Common myeloid progenitor, CD34-positive (primary cell): ENCODE data around the gene BTBD17.
A peak's percentile ranks its signal among the peaks of the same experiment; 100 is the strongest.

Experiments
- CTCF ChIA-PET: fragments of 350-600 bp; sonication (Branson Sonifier 250); formaldehyde crosslinking; loops from one replicate; lab custom pipeline; 2021; ENCODE audit warnings: antibody characterized with exemption; lab: Charles Lee
- POLR2A ChIA-PET: fragments of 350-600 bp; sonication (Branson Sonifier 250); formaldehyde crosslinking; loops from one replicate; lab custom pipeline; 2021; ENCODE audit warnings: antibody characterized with exemption; lab: Charles Lee
- DNase-seq, 3 donors: peaks; one replicate each; pipeline versions ENCODE4 v3.0.0 to v3.0.0-alpha.2; 2013
- H3K27ac ChIP-seq, 2 experiments: 1 replicate in 1 of 2; 2 replicates in 1 of 2; pipeline ENCODE4 v1.7.0; 2013; ENCODE audit warnings: inconsistent platforms in 2 of 2, low read length in 2 of 2, mild to moderate bottlenecking in 2 of 2, low read depth in 1 of 2, moderate library complexity in 1 of 2; ENCODE audit not compliant: severe bottlenecking in 2 of 2, insufficient read depth in 1 of 2, poor library complexity in 1 of 2
- H3K27me3 ChIP-seq, 5 experiments: replicated peaks in 2 of 5; 1 replicate in 3 of 5; 2 replicates in 2 of 5; pipeline versions ENCODE4 v1.6.1 to v1.7.0; 2013; ENCODE audit warnings: low read length in 4 of 5, mild to moderate bottlenecking in 2 of 5, moderate library complexity in 2 of 5, inconsistent platforms in 1 of 5; ENCODE audit not compliant: insufficient read depth in 5 of 5, control insufficient read depth in 4 of 5
- H3K36me3 ChIP-seq, 4 experiments: 1 replicate in 2 of 4; 2 replicates in 2 of 4; pipeline versions ENCODE4 v1.6.1 to v1.7.0; 2013; ENCODE audit warnings: low read length in 3 of 4, control low read depth in 1 of 4, mild to moderate bottlenecking in 1 of 4; ENCODE audit not compliant: control insufficient read depth in 4 of 4, insufficient read depth in 4 of 4
- H3K4me1 ChIP-seq, 4 experiments: 1 replicate in 3 of 4; 2 replicates in 1 of 4; pipeline versions ENCODE4 v1.6.1 to v1.7.1; 2013; ENCODE audit warnings: low read length in 3 of 4, mild to moderate bottlenecking in 3 of 4, control low read depth in 1 of 4, inconsistent platforms in 1 of 4, moderate library complexity in 1 of 4; ENCODE audit not compliant: control insufficient read depth in 4 of 4, insufficient read depth in 4 of 4; ENCODE audit errors: control extremely low read depth in 1 of 4
- H3K4me3 ChIP-seq, 7 experiments: 1 replicate in 4 of 7; 2 replicates in 3 of 7; pipeline versions ENCODE4 v1.5.1 to v1.7.0; 2013; ENCODE audit warnings: mild to moderate bottlenecking in 7 of 7, low read length in 6 of 7, moderate library complexity in 6 of 7, inconsistent platforms in 2 of 7, low read depth in 2 of 7, control low read depth in 1 of 7; ENCODE audit not compliant: insufficient read depth in 4 of 7, control insufficient read depth in 1 of 7; ENCODE audit errors: extremely low read depth in 1 of 7
- H3K9me3 ChIP-seq, 5 experiments: 1 replicate in 4 of 5; 2 replicates in 1 of 5; pipeline versions ENCODE4 v1.6.1 to v1.7.1; 2013; ENCODE audit warnings: low read length in 4 of 5, mild to moderate bottlenecking in 2 of 5, inconsistent platforms in 1 of 5, low read depth in 1 of 5, moderate library complexity in 1 of 5; ENCODE audit not compliant: control insufficient read depth in 4 of 5, insufficient read depth in 2 of 5; ENCODE audit errors: control extremely low read depth in 1 of 5
- WGBS: methylation state at CpG from one replicate; pipeline ENCODE4 v1.1.5; 2013; ENCODE audit not compliant: insufficient coverage; 5-methylcytosine and 5-hydroxymethylcytosine counted together

BTBD17 gene

GRCh38 chr17:74380086-74380958 is 18.7 kb upstream of the BTBD17 start:
- WGBS, result 46% methylated on average over 8 of the region's 17 CpGs
- peak overlapping the region in 3 of 7 experiments; percentile 3 to 58 (median 32) for H3K4me3 ChIP-seq
- H3K4me1 ChIP-seq, result peaks cover 0 to 21% (median 16%) of the 10 kb centered on the region in 4 experiments
- no peaks in the 10 kb centered on the region for H3K9me3 ChIP-seq
- no peaks in the 10 kb centered on the region for H3K27me3 ChIP-seq
- H3K36me3 ChIP-seq, result no peaks in the 10 kb centered on the region
- POLR2A ChIA-PET, result interaction anchor here (0.7 kb wide), 1 partner anchor 24 kb away, joined by 3 read pairs; no protein-coding TSS in a partner anchor
- peak; percentile 22 to 54 (median 43) for DNase-seq
- no peak overlapping the region for H3K27ac ChIP-seq
- CTCF ChIA-PET, result interaction anchor here (0.5 to 10.4 kb wide), 25 partner anchors 8 to 356 kb away, joined by 3 to 184 read pairs (median 7); partner anchors contain the start of genes BTBD17, CD300LB and GPR142

DNA sequence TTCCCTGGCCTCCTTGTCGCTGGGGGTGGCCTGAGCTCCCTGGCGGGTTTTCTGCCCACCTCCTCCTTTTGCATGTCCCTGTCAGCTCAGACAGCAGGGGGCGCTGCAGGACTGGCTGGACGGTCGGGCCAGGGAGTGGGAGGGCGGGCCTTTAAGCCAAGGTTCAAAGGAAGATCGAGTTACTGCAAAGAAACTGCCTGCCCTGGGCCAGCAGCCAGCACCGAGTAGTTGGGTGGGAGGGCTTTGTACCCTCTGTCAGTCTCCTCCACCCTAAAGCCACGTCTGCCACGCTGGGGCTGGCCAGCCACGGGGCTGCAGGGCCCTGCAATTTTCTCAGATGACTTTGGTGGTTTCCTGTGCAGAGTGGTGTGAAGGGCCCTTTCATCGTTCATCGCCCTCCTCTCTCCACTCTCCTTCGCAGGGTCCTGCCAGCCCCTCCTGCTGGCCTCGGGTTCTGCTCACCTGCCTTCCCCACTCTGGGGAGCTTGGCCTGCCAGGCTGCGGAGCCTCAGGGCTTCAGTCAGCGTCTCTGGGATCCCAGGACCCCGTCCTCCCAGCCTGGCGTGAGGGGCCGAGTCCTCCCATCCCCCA is 17.9 kb upstream of the BTBD17 start:
- Histone ChIP-seq H3K36me3 (no peaks in the 10 kb centered on the region), H3K27me3 (no peaks in the 10 kb centered on the region), H3K27ac (no peak overlapping the region), H3K9me3 (no peaks in the 10 kb centered on the region), H3K4me1 (peaks cover 0 to 21% (median 16%) of the 10 kb centered on the region in 4 experiments), H3K4me3 (peak overlapping the region in 4 of 7 experiments; percentile 3 to 58 (median 20))
- ChIA-PET CTCF (interaction anchor here (0.5 to 10.4 kb wide), 29 partner anchors 9 to 357 kb away, joined by 3 to 184 read pairs (median 6); partner anchors contain the start of genes BTBD17, CD300LB and GPR142), POLR2A (interaction anchor here (0.7 kb wide), 1 partner anchor 153 kb away, joined by 3 read pairs; no protein-coding TSS in a partner anchor)
- DNase-seq, result peak; percentile 85 to 91 (median 90)
- 13% methylated on average over 14 of the region's 20 CpGs for WGBS

- Histone ChIP-seq H3K27ac (no peak overlapping the region), H3K27me3 (no peaks in the 10 kb centered on the region), H3K9me3 (no peaks in the 10 kb centered on the region), H3K4me3 (no peak overlapping the region), H3K36me3 (no peaks in the 10 kb centered on the region), H3K4me1 (peaks cover 0 to 12% (median 9%) of the 10 kb centered on the region in 4 experiments)
- WGBS, result 97% methylated on average over 3 of the region's 3 CpGs
- POLR2A ChIA-PET, result no interaction called here
- peak in 2 of 3 donors; percentile 29 to 44 for DNase-seq
- CTCF ChIA-PET, result interaction anchor here (1.1 to 3.8 kb wide), 6 partner anchors 69 to 158 kb away, joined by 4 to 21 read pairs (median 5); partner anchors contain the start of gene CD300LB
Observed at GRCh38 chr17:74374858-74375257, 13.2 kb upstream of the BTBD17 start.

- peaks cover under 1 to 12% (median 9%) of the 10 kb centered on the region in 4 experiments for H3K4me1 ChIP-seq
- no peaks in the 10 kb centered on the region for H3K36me3 ChIP-seq
- H3K27me3 ChIP-seq, result no peaks in the 10 kb centered on the region
- 96% methylated on average over 13 of the region's 15 CpGs for WGBS
- POLR2A ChIA-PET, result no interaction called here
- CTCF ChIA-PET, result interaction anchor here (0.6 to 3.8 kb wide), 15 partner anchors 10 to 158 kb away, joined by 3 to 21 read pairs (median 5); partner anchors contain the start of genes BTBD17 and CD300LB
- no peak overlapping the region for H3K27ac ChIP-seq
- DNase-seq, result no peak
- H3K9me3 ChIP-seq, result no peaks in the 10 kb centered on the region
- no peak overlapping the region for H3K4me3 ChIP-seq
Observed at GRCh38 chr17:74373838-74374606, 12.4 kb upstream of the BTBD17 start.

GRCh38 chr17:74372426-74372825 is 10.8 kb upstream of the BTBD17 start:
- Histone ChIP-seq H3K36me3 (no peaks in the 10 kb centered on the region), H3K27ac (no peak overlapping the region), H3K9me3 (no peaks in the 10 kb centered on the region), H3K4me3 (no peak overlapping the region), H3K4me1 (peaks cover 2 to 17% (median 15%) of the 10 kb centered on the region in 4 experiments), H3K27me3 (no peaks in the 10 kb centered on the region)
- WGBS, result 97% methylated on average over 6 of the region's 9 CpGs
- ChIA-PET CTCF (interaction anchor here (1.8 to 3.8 kb wide), 2 partner anchors 83 to 87 kb away, joined by 6 to 21 read pairs; no protein-coding TSS in a partner anchor), POLR2A (interaction anchor here (0.6 kb wide), 1 partner anchor 303 kb away, joined by 3 read pairs; no protein-coding TSS in a partner anchor)
- DNase-seq, result no peak

DNA sequence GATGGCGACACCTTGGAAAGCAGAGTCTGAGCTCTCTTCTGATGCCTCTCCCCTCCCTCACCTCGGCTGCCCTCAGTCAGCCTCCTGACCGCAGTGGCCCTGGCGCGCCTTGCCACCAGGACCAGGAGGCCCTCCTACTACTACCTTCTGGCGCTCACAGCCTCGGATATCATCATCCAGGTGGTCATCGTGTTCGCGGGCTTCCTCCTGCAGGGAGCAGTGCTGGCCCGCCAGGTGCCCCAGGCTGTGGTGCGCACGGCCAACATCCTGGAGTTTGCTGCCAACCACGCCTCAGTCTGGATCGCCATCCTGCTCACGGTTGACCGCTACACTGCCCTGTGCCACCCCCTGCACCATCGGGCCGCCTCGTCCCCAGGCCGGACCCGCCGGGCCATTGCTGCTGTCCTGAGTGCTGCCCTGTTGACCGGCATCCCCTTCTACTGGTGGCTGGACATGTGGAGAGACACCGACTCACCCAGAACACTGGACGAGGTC is 10.0 kb upstream of the BTBD17 start:
- no peaks in the 10 kb centered on the region for H3K27me3 ChIP-seq
- no peaks in the 10 kb centered on the region for H3K36me3 ChIP-seq
- no peak overlapping the region for H3K27ac ChIP-seq
- H3K9me3 ChIP-seq, result no peaks in the 10 kb centered on the region
- POLR2A ChIA-PET, result no interaction called here
- no peak for DNase-seq
- CTCF ChIA-PET, result interaction anchor here (2.4 to 12.3 kb wide), 2 partner anchors 7 to 10 kb away, joined by 12 to 105 read pairs; partner anchors contain the start of gene BTBD17
- WGBS, result 96% methylated on average over 23 of the region's 26 CpGs
- no peak overlapping the region for H3K4me3 ChIP-seq
- peaks cover 2 to 17% (median 15%) of the 10 kb centered on the region in 4 experiments for H3K4me1 ChIP-seq
